NOMO-1 treated with DMSO at 0.1 percent for 48 hours (cell line): ENCODE results near the gene ZNF574.

Source experiments
- DNase-seq: peaks from one replicate; lab custom pipeline; 2025; ENCODE audit not compliant: unreplicated experiment; lab: John Stamatoyannopoulos, UW

The ZNF574 gene

GRCh38 chr19:42079886-42080763 is 4.2 kb downstream of the ZNF574 start:
- DNase-seq = no peak

- DNase-seq = no peak
Measured at GRCh38 chr19:42080764-42081375, 4.9 kb downstream of the ZNF574 start.

- no peak for DNase-seq
Measured at GRCh38 chr19:42081584-42082203, 5.7 kb downstream of the ZNF574 start.

GRCh38 chr19:42083537-42083936 is 7.6 kb downstream of the ZNF574 start:
- DNase-seq = no peak

GRCh38 chr19:42086188-42086736 is 10.3 kb downstream of the ZNF574 start:
- no peak for DNase-seq

- no peak for DNase-seq
Measured at GRCh38 chr19:42086770-42087550, 11.0 kb downstream of the ZNF574 start.

GRCh38 chr19:42088471-42089190 is 12.7 kb downstream of the ZNF574 start:
- no peak for DNase-seq

GRCh38 chr19:42089191-42089750 is 13.3 kb downstream of the ZNF574 start:
- DNase-seq = no peak

- DNase-seq = no peak
Measured at GRCh38 chr19:42089772-42090171, 13.8 kb downstream of the ZNF574 start.

GRCh38 chr19:42090672-42091071 is 14.7 kb downstream of the ZNF574 start:
- no peak for DNase-seq

GRCh38 chr19:42091300-42091699 is 15.3 kb downstream of the ZNF574 start:
- no peak for DNase-seq

GRCh38 chr19:42091742-42092141 is 15.8 kb downstream of the ZNF574 start:
- DNase-seq = no peak

- DNase-seq = no peak
Measured at GRCh38 chr19:42092350-42092749, 16.4 kb downstream of the ZNF574 start.

- no peak for DNase-seq
Measured at GRCh38 chr19:42093505-42093904, 17.5 kb downstream of the ZNF574 start.

GRCh38 chr19:42093926-42094325 is 18.0 kb downstream of the ZNF574 start:
- no peak for DNase-seq

GRCh38 chr19:42095142-42095813 is 19.3 kb downstream of the ZNF574 start:
- DNase-seq = no peak

GRCh38 chr19:42095814-42096230 is 19.9 kb downstream of the ZNF574 start:
- DNase-seq = no peak

- no peak for DNase-seq
Measured at GRCh38 chr19:42096255-42096837, 20.4 kb downstream of the ZNF574 start.

- no peak for DNase-seq
Measured at GRCh38 chr19:42097461-42097860, 21.5 kb downstream of the ZNF574 start.
